HEK293 (cell line): ENCODE data around the gene KDM3B.

Experiments
- CTCF ChIP-seq: fragments of 450-650 bp; formaldehyde crosslinking; IDR thresholded peaks from 2 replicates; pipeline ENCODE4 v1.5.1; 2016; ENCODE audit warnings: missing biosample characterization, missing genetic modification characterization
- GLI4 ChIP-seq: fragments of 450-650 bp; formaldehyde crosslinking; IDR thresholded peaks from 2 replicates; pipeline ENCODE4 v1.5.1; 2016; ENCODE audit warnings: missing biosample characterization, missing genetic modification characterization
- KLF16 ChIP-seq: fragments of 450-650 bp; formaldehyde crosslinking; IDR thresholded peaks from 2 replicates; pipeline ENCODE4 v1.5.1; 2017; ENCODE audit warnings: missing biosample characterization, missing genetic modification characterization
- KLF8 ChIP-seq: fragments of 450-650 bp; formaldehyde crosslinking; IDR thresholded peaks from 2 replicates; pipeline ENCODE4 v1.5.1; 2016; ENCODE audit warnings: missing biosample characterization, missing genetic modification characterization
- SCRT1 ChIP-seq: fragments of 450-650 bp; formaldehyde crosslinking; IDR thresholded peaks from 2 replicates; pipeline ENCODE4 v1.5.1; 2016; ENCODE audit warnings: missing biosample characterization, missing genetic modification characterization, borderline replicate concordance
- YY1 ChIP-seq: fragments of 450-650 bp; formaldehyde crosslinking; IDR thresholded peaks from 2 replicates; pipeline ENCODE4 v1.5.1; 2018; ENCODE audit warnings: missing biosample characterization, missing genetic modification characterization
- YY2 ChIP-seq: fragments of 450-650 bp; formaldehyde crosslinking; IDR thresholded peaks from 2 replicates; pipeline ENCODE4 v1.5.1; 2016; ENCODE audit warnings: missing biosample characterization, missing genetic modification characterization
- ZBTB11 ChIP-seq: fragments of 450-650 bp; formaldehyde crosslinking; conservative IDR thresholded peaks from 2 replicates; pipeline ENCODE4 v1.5.1; 2016; ENCODE audit warnings: low read depth, missing biosample characterization, missing genetic modification characterization
- ZBTB49 ChIP-seq: fragments of 450-650 bp; formaldehyde crosslinking; IDR thresholded peaks from 2 replicates; pipeline ENCODE4 v1.5.1; 2016; ENCODE audit warnings: missing biosample characterization, missing genetic modification characterization, low read depth
- ZEB2 ChIP-seq: fragments of 450-650 bp; formaldehyde crosslinking; IDR thresholded peaks from 2 replicates; pipeline ENCODE4 v1.5.1; 2016; ENCODE audit warnings: missing biosample characterization, missing genetic modification characterization
- ZFHX2 ChIP-seq: fragments of 450-650 bp; formaldehyde crosslinking; conservative IDR thresholded peaks from 2 replicates; pipeline ENCODE4 v1.5.1; 2016; ENCODE audit warnings: missing biosample characterization, missing genetic modification characterization
- ZFP41 ChIP-seq: fragments of 450-650 bp; formaldehyde crosslinking; IDR thresholded peaks from 2 replicates; pipeline ENCODE4 v1.5.1; 2016; ENCODE audit warnings: missing biosample characterization, missing genetic modification characterization, borderline replicate concordance
- ZNF138 ChIP-seq: fragments of 450-650 bp; formaldehyde crosslinking; IDR thresholded peaks from 2 replicates; pipeline ENCODE4 v1.5.1; 2016; ENCODE audit warnings: missing biosample characterization, missing genetic modification characterization, borderline replicate concordance
- ZNF155 ChIP-seq: fragments of 450-650 bp; formaldehyde crosslinking; IDR thresholded peaks from 2 replicates; pipeline ENCODE4 v1.5.1; 2016; ENCODE audit warnings: missing biosample characterization, missing genetic modification characterization
- ZNF202 ChIP-seq: fragments of 450-650 bp; formaldehyde crosslinking; IDR thresholded peaks from 2 replicates; pipeline ENCODE4 v1.5.1; 2016; ENCODE audit warnings: missing biosample characterization, missing genetic modification characterization, borderline replicate concordance
- ZNF239 ChIP-seq: fragments of 450-650 bp; formaldehyde crosslinking; IDR thresholded peaks from 2 replicates; pipeline ENCODE4 v1.5.1; 2016; ENCODE audit warnings: missing biosample characterization, missing genetic modification characterization
- ZNF26 ChIP-seq: fragments of 450-650 bp; formaldehyde crosslinking; IDR thresholded peaks from 2 replicates; pipeline ENCODE4 v1.5.1; 2016; ENCODE audit warnings: missing biosample characterization, missing genetic modification characterization
- ZNF274 ChIP-seq, 2 experiments: fragments of 200-500 bp in 1 of 2; fragments of 450-650 bp in 1 of 2; sonication (Bioruptor generic) in 1 of 2; formaldehyde crosslinking in 1 of 2; IDR thresholded peaks; 2 replicates each; pipeline versions ENCODE4 v1.5.1 to v1.6.1; 2014 to 2016; ENCODE audit warnings: borderline replicate concordance in 1 of 2, inconsistent platforms in 1 of 2, low read length in 1 of 2, missing biosample characterization in 1 of 2, missing genetic modification characterization in 1 of 2
- ZNF280C ChIP-seq: fragments of 450-650 bp; formaldehyde crosslinking; IDR thresholded peaks from 2 replicates; pipeline ENCODE4 v1.5.1; 2016; ENCODE audit warnings: missing biosample characterization, missing genetic modification characterization
- ZNF501 ChIP-seq: fragments of 450-650 bp; formaldehyde crosslinking; IDR thresholded peaks from 2 replicates; pipeline ENCODE4 v1.5.1; 2016; ENCODE audit warnings: missing biosample characterization, missing genetic modification characterization
- ZNF510 ChIP-seq: fragments of 450-650 bp; formaldehyde crosslinking; IDR thresholded peaks from 2 replicates; pipeline ENCODE4 v1.5.1; 2018; ENCODE audit warnings: mild to moderate bottlenecking, missing genetic modification characterization, missing biosample characterization; ENCODE audit not compliant: insufficient replicate concordance
- ZNF558 ChIP-seq: fragments of 450-650 bp; formaldehyde crosslinking; IDR thresholded peaks from 2 replicates; pipeline ENCODE4 v1.5.1; 2016; ENCODE audit warnings: missing biosample characterization, missing genetic modification characterization
- ZNF585B ChIP-seq: fragments of 450-650 bp; formaldehyde crosslinking; IDR thresholded peaks from 2 replicates; pipeline ENCODE4 v1.5.1; 2016; ENCODE audit warnings: missing biosample characterization, missing genetic modification characterization
- ZNF621 ChIP-seq: fragments of 450-650 bp; formaldehyde crosslinking; IDR thresholded peaks from 2 replicates; pipeline ENCODE4 v1.5.1; 2017; ENCODE audit warnings: missing biosample characterization, missing genetic modification characterization
- ZNF701 ChIP-seq: fragments of 450-650 bp; formaldehyde crosslinking; IDR thresholded peaks from 2 replicates; pipeline ENCODE4 v1.5.1; 2016; ENCODE audit warnings: missing biosample characterization, missing genetic modification characterization
- ZNF837 ChIP-seq: fragments of 450-650 bp; formaldehyde crosslinking; IDR thresholded peaks from 2 replicates; pipeline ENCODE4 v1.5.1; 2016; ENCODE audit warnings: missing biosample characterization, missing genetic modification characterization

The KDM3B gene

GRCh38 chr5:138337685-138338410 lies 14.6 kb upstream of the KDM3B start, which contains the start of gene FAM53C (continued):
- no peak for TF ChIP-seq ZNF280C (tag by site-specific recombination)
- peak; percentile 59; the same call in 1 of the 2 replicates for TF ChIP-seq YY2
- peak; percentile 58; the same call in 1 of the 2 replicates for TF ChIP-seq CTCF (tag by site-specific recombination)
- TF ChIP-seq ZNF155 (tag by site-specific recombination), result no peak
- peak; percentile 48 for TF ChIP-seq YY1 (tag by site-specific recombination)
- peak; percentile 36 for TF ChIP-seq ZEB2
- no peak for TF ChIP-seq ZNF585B (tag by site-specific recombination)
- no peak for TF ChIP-seq ZNF701 (tag by site-specific recombination)
- TF ChIP-seq ZNF510 (tag by site-specific recombination), result no peak
- TF ChIP-seq KLF8 (tag by site-specific recombination), result peak; percentile 66
- no peak for TF ChIP-seq ZNF274 (IDR thresholded peaks at IDR 0.05; ENCODE audit: low read length)
- TF ChIP-seq ZNF274 (tag by site-specific recombination; IDR thresholded peaks at IDR 0.05; ENCODE audit: borderline replicate concordance), result no peak
- TF ChIP-seq ZBTB11 (tag by site-specific recombination), result peak; percentile 31; the same call in 1 of the 2 replicates
- TF ChIP-seq ZNF26 (tag by site-specific recombination), result no peak
- peak; percentile 84 for TF ChIP-seq ZFHX2 (tag by site-specific recombination)
- TF ChIP-seq ZBTB49 (tag by site-specific recombination), result no peak
- no peak for TF ChIP-seq SCRT1
- no peak for TF ChIP-seq ZNF138 (tag by site-specific recombination)
- TF ChIP-seq KLF16 (tag by site-specific recombination), result peak; percentile 81
- TF ChIP-seq ZNF501, result peak; percentile 65; the same call in 1 of the 2 replicates
- peak; percentile 92 for TF ChIP-seq GLI4
- TF ChIP-seq ZNF621 (tag by site-specific recombination), result no peak
- TF ChIP-seq ZNF239 (tag by site-specific recombination), result 0 out of 2 replicates have a peak, but pooled peaks have one; percentile 52
- TF ChIP-seq ZNF202 (tag by site-specific recombination), result no peak
- 0 out of 2 replicates have a peak, but pooled peaks have one; percentile 48 for TF ChIP-seq ZFP41 (tag by site-specific recombination)
- TF ChIP-seq ZNF558 (tag by site-specific recombination), result no peak; the same call in 1 of the 2 replicates
- TF ChIP-seq ZNF837 (tag by site-specific recombination), result peak; percentile 69; the same call in 1 of the 2 replicates
